Measurements from ENCODE around the gene FAHD2A. TPM values are rescaled to one million over a fixed set of nuclear protein-coding genes. Genes with fewer than 3 reads are reported as not detected.
"Not testable (repeated sequence)": the region's sequence is repeated elsewhere in the genome, so short reads cannot be mapped to it uniquely, and the experiment has no call there.

FAHD2A gene
- total and polyA plus RNA-seq, 2 donors (not counting 3 experiments of a cell fraction or from before 2014, with no cell fraction given), result 33.1 to 37.0 TPM

DNA sequence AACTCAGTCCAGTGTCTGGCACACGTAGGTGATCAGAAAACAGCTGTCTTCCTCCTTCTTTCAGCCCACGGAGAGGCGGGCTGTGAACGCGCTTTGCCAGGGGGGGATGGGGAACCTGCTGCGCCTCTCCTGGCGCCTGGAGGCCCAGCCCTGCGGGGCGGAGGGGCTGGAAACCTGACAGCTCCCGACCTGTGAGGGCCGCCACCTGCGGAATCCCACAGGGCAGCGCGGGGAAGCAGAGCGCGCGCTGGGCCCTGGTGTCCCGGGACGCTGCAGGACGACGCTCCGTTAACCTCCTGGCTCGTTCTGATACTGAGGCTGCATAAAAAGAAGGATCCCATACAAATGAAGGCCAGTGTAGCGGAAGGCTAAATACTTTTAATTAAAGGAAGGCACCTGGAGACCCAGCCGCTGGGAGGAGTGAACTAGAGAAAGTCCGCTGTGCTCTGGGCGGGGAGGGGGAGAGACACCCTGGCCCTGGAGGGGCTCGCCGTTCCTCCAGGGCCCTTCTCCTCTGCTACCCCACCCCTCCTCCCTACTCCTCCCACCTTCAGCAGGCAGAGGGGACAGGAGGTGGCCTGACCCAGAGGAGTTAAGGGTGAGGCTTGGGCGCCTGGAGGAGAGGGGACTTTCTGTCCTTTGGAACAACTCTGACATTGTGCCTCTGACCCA, 24.8 kb downstream of the FAHD2A start:
- not testable (repeated sequence) for BruUV-seq (replicated peaks); FAIRE-seq

DNA sequence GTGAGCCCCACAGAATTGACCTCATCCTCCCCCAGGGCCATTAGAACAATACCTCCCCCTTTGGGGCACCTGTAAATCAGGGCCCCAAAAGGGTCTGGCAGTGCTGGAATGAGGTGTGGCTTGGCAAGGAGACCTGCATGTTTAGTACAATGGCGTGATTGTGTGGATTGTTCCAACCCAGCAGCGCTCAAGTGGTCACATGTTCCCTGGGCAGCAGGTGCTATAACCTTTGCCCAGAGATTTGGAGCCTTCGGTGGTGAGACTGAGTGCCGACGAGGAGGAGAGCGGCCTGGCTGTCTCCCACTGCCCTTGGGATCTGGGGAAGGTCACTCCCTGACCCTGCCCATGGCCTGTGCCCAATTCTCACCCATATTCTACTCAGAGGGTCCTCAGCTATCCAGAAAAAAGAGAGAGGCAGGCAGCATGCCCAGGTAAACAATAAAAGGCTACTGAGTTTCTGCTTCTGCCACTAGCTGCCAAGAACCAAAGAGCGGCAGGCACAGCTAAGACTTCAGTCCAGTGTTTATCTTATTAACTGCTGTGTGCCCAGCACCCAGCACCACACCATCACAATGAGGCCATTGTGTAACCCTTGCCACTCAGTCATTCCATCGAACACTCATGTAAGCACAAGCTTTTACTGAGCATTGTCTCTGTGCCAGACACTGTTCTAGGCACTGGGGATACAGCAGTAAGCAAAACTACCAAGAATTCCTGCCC, 27.4 kb downstream of the FAHD2A start:
- H3K36me3 ChIP-seq (ENCODE audit: control insufficient read depth in 2 of 2, extremely low read depth in 1 of 2, insufficient read depth in 2 of 2, low read length in 2 of 2); H3K79me2 ChIP-seq (ENCODE audit: control insufficient read depth, insufficient read depth, low read length); H3K4me2 ChIP-seq (ENCODE audit: insufficient read depth, low read length); FAIRE-seq; POLR2A ChIA-PET; H3K9me3 ChIP-seq (replicated peaks; ENCODE audit: control insufficient read depth, insufficient read depth, low read length); H3K4me1 ChIP-seq (ENCODE audit: control insufficient read depth, extremely low read depth, insufficient read depth, low read length); H3K9me1 ChIP-seq (replicated peaks; ENCODE audit: control insufficient read depth, extremely low read depth, insufficient read depth, low read length); BruUV-seq (replicated peaks); dilution Hi-C loops (cut with MboI; ENCODE audit: extremely low pct_ligation_motif_present, low sequenced_read_pairs); H3K4me3 ChIP-seq (replicated peaks in 1 of 3; ENCODE audit: insufficient read depth in 1 of 3, low read depth in 1 of 3, low read length in 3 of 3); intact Hi-C loops (cut with micrococcal nuclease); H2AFZ ChIP-seq (ENCODE audit: low read depth, low read length); H3K27ac ChIP-seq (ENCODE audit: insufficient read depth, low read depth, low read length); CTCF ChIA-PET; H4K20me1 ChIP-seq (replicated peaks; ENCODE audit: control insufficient read depth, extremely low read depth, insufficient read depth, low read length); DNase-seq (ENCODE audit: low read depth, low spot score); H3K9ac ChIP-seq (replicated peaks; ENCODE audit: extremely low read depth, insufficient read depth, low read length); H3K27me3 ChIP-seq (ENCODE audit: control insufficient read depth in 2 of 2, insufficient read depth in 2 of 2, low read length in 2 of 2): not testable (repeated sequence)

More for the DNA sequence above, 24.8 kb downstream of the FAHD2A start:
- H3K27me3 ChIP-seq (ENCODE audit: control insufficient read depth in 2 of 2, insufficient read depth in 2 of 2, low read length in 2 of 2); H3K9me3 ChIP-seq (replicated peaks; ENCODE audit: control insufficient read depth, insufficient read depth, low read length); POLR2A ChIA-PET; H3K27ac ChIP-seq (ENCODE audit: insufficient read depth, low read depth, low read length); H3K4me2 ChIP-seq (ENCODE audit: insufficient read depth, low read length); dilution Hi-C loops (cut with MboI; ENCODE audit: extremely low pct_ligation_motif_present, low sequenced_read_pairs); H2AFZ ChIP-seq (ENCODE audit: low read depth, low read length); H3K79me2 ChIP-seq (ENCODE audit: control insufficient read depth, insufficient read depth, low read length); DNase-seq (ENCODE audit: low read depth, low spot score); CTCF ChIA-PET; H3K4me3 ChIP-seq (replicated peaks in 1 of 3; ENCODE audit: insufficient read depth in 1 of 3, low read depth in 1 of 3, low read length in 3 of 3); H3K4me1 ChIP-seq (ENCODE audit: control insufficient read depth, extremely low read depth, insufficient read depth, low read length); H4K20me1 ChIP-seq (replicated peaks; ENCODE audit: control insufficient read depth, extremely low read depth, insufficient read depth, low read length); H3K36me3 ChIP-seq (ENCODE audit: control insufficient read depth in 2 of 2, extremely low read depth in 1 of 2, insufficient read depth in 2 of 2, low read length in 2 of 2); H3K9ac ChIP-seq (replicated peaks; ENCODE audit: extremely low read depth, insufficient read depth, low read length); H3K9me1 ChIP-seq (replicated peaks; ENCODE audit: control insufficient read depth, extremely low read depth, insufficient read depth, low read length); intact Hi-C loops (cut with micrococcal nuclease): not testable (repeated sequence)

DNA sequence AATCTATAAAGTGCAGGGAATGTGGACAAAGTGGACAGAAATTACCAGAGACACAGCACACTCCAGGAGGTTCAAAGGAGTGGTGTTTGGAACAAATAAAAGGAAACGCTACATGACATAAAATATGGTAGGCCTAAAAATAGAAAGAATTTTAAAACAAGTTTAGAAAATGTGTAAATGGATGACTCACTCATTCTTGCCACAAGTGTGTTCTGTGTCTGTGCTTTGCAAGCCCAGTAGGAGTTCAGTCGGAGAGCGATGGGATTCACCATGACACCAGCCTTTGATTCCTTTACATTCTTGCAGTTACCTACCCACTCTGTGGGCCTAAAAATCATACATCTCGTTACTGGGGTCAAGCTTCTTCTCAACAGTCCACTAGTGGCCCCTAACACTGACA, 30.9 kb downstream of the FAHD2A start:
- not testable (repeated sequence) for BruUV-seq (replicated peaks)

DNA sequence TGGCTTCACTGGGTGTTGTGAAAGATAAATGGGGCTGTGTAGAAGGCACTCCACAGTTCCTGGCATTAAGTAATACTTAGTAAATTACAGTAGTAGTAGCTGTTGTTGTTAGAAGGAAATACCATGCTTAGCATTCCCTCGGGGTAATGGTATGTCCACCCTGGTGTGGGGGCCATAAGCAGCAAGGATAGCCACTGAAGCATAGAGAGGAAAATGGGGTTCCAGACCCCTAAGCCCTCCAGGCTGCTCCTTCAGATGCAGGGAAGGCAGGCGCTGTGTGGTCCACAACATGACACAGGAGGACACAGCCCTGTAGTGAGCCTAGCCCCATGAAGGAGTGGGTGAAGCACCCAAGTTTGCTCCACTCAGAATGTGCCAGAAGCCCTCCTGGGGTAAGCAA, 31.5 kb downstream of the FAHD2A start:
- H4K20me1 ChIP-seq (replicated peaks; ENCODE audit: control insufficient read depth, extremely low read depth, insufficient read depth, low read length); H2AFZ ChIP-seq (ENCODE audit: low read depth, low read length); BruUV-seq (replicated peaks); dilution Hi-C loops (cut with MboI; ENCODE audit: extremely low pct_ligation_motif_present, low sequenced_read_pairs); H3K4me2 ChIP-seq (ENCODE audit: insufficient read depth, low read length); H3K4me3 ChIP-seq (replicated peaks in 1 of 3; ENCODE audit: insufficient read depth in 1 of 3, low read depth in 1 of 3, low read length in 3 of 3); H3K9me3 ChIP-seq (replicated peaks; ENCODE audit: control insufficient read depth, insufficient read depth, low read length); H3K27ac ChIP-seq (ENCODE audit: insufficient read depth, low read depth, low read length); FAIRE-seq; H3K9me1 ChIP-seq (replicated peaks; ENCODE audit: control insufficient read depth, extremely low read depth, insufficient read depth, low read length); H3K27me3 ChIP-seq (ENCODE audit: control insufficient read depth in 2 of 2, insufficient read depth in 2 of 2, low read length in 2 of 2); intact Hi-C loops (cut with micrococcal nuclease); CTCF ChIA-PET; H3K79me2 ChIP-seq (ENCODE audit: control insufficient read depth, insufficient read depth, low read length); H3K9ac ChIP-seq (replicated peaks; ENCODE audit: extremely low read depth, insufficient read depth, low read length); DNase-seq (ENCODE audit: low read depth, low spot score); H3K4me1 ChIP-seq (ENCODE audit: control insufficient read depth, extremely low read depth, insufficient read depth, low read length); H3K36me3 ChIP-seq (ENCODE audit: control insufficient read depth in 2 of 2, extremely low read depth in 1 of 2, insufficient read depth in 2 of 2, low read length in 2 of 2); POLR2A ChIA-PET: not testable (repeated sequence)

More for the DNA sequence above, 30.9 kb downstream of the FAHD2A start:
- CTCF ChIA-PET; H3K27ac ChIP-seq (ENCODE audit: insufficient read depth, low read depth, low read length); DNase-seq (ENCODE audit: low read depth, low spot score); H3K4me2 ChIP-seq (ENCODE audit: insufficient read depth, low read length); H3K9ac ChIP-seq (replicated peaks; ENCODE audit: extremely low read depth, insufficient read depth, low read length); H2AFZ ChIP-seq (ENCODE audit: low read depth, low read length); H3K4me3 ChIP-seq (replicated peaks in 1 of 3; ENCODE audit: insufficient read depth in 1 of 3, low read depth in 1 of 3, low read length in 3 of 3); H3K4me1 ChIP-seq (ENCODE audit: control insufficient read depth, extremely low read depth, insufficient read depth, low read length); intact Hi-C loops (cut with micrococcal nuclease); H3K9me3 ChIP-seq (replicated peaks; ENCODE audit: control insufficient read depth, insufficient read depth, low read length); POLR2A ChIA-PET; H3K9me1 ChIP-seq (replicated peaks; ENCODE audit: control insufficient read depth, extremely low read depth, insufficient read depth, low read length); H4K20me1 ChIP-seq (replicated peaks; ENCODE audit: control insufficient read depth, extremely low read depth, insufficient read depth, low read length); H3K36me3 ChIP-seq (ENCODE audit: control insufficient read depth in 2 of 2, extremely low read depth in 1 of 2, insufficient read depth in 2 of 2, low read length in 2 of 2); dilution Hi-C loops (cut with MboI; ENCODE audit: extremely low pct_ligation_motif_present, low sequenced_read_pairs); H3K79me2 ChIP-seq (ENCODE audit: control insufficient read depth, insufficient read depth, low read length); H3K27me3 ChIP-seq (ENCODE audit: control insufficient read depth in 2 of 2, insufficient read depth in 2 of 2, low read length in 2 of 2): not testable (repeated sequence)
- FAIRE-seq, result peak; percentile 26
